H1 (cell line): ENCODE results near the gene NAA40. TPM values are rescaled to one million over a fixed set of nuclear protein-coding genes. Genes with fewer than 3 reads are reported as not detected.

ENCODE experiments used
- JUN ChIP-seq: IDR thresholded peaks from 2 replicates; pipeline ENCODE4 v1.6.1; 2011; ENCODE audit warnings: low read depth, mild to moderate bottlenecking, improper control_type of control experiment, low read length
- POLR2A ChIP-seq, 2 experiments: IDR thresholded peaks; 1 replicate in 1 of 2; 2 replicates in 1 of 2; pipeline ENCODE4 v1.6.1; 2011; ENCODE audit warnings: low read depth in 2 of 2, low read length in 2 of 2, mild to moderate bottlenecking in 2 of 2; ENCODE audit errors: control extremely low read depth in 1 of 2
- POLR2AphosphoS5 ChIP-seq: IDR thresholded peaks from 2 replicates; pipeline ENCODE4 v1.6.1; 2011; ENCODE audit warnings: low read depth, low read length
- SIN3A ChIP-seq, 2 experiments: IDR thresholded peaks in 1 of 2; conservative IDR thresholded peaks in 1 of 2; 2 replicates each; pipeline ENCODE4 v1.6.1; 2011 to 2012; ENCODE audit warnings: low read length in 2 of 2, improper control_type of control experiment in 1 of 2, low read depth in 1 of 2, mild to moderate bottlenecking in 1 of 2
- YY1 ChIP-seq: IDR thresholded peaks from 2 replicates; pipeline ENCODE4 v1.6.1; 2011; ENCODE audit warnings: low read depth, mild to moderate bottlenecking, low read length
- polyA plus RNA-seq, 7 experiments: library from polyadenylated mRNA; depleted of rRNA in 3 of 7; stranded (reverse) in 5 of 7; unstranded in 2 of 7; fragments of >200 nt in 5 of 7; fragments of 200-250 nt in 2 of 7; gene quantifications; 1 replicate in 5 of 7; 2 replicates in 1 of 7; 4 replicates in 1 of 7; pipeline versions ENCODE4 v1.2.1 to v1.2.3, GENCODE V29; 2011 to 2013; ENCODE audit warnings: missing spikeins in 2 of 7, mixed read lengths in 2 of 7
- total RNA-seq: library from RNA; stranded (reverse); fragmentation: NEBNext Ultra II Directional; extraction: Animal tissue kit (Norgen Biotek cat#: 25700); gene quantifications from 2 replicates; pipeline ENCODE4 v1.2.1, GENCODE V29; 2021
- TF ChIP-seq, protein P1 (sequence below): fragments of 300-600 bp; sonication (generic); IDR thresholded peaks from 2 replicates; pipeline ENCODE4 v1.7.1; 2012; ENCODE audit warnings: low read length, moderate library complexity, mild to moderate bottlenecking, inconsistent platforms; ENCODE audit not compliant: insufficient replicate concordance
- TF ChIP-seq, protein P2 (sequence below): IDR thresholded peaks from 2 replicates; pipeline ENCODE4 v1.6.1; 2012; ENCODE audit warnings: low read length, inconsistent platforms

Gene NAA40
- total and polyA plus RNA-seq, 2 of the 8 experiments (the other 6 are each of a cell fraction or from before 2014, with no cell fraction given), result 20.0 to 31.1 TPM

DNA sequence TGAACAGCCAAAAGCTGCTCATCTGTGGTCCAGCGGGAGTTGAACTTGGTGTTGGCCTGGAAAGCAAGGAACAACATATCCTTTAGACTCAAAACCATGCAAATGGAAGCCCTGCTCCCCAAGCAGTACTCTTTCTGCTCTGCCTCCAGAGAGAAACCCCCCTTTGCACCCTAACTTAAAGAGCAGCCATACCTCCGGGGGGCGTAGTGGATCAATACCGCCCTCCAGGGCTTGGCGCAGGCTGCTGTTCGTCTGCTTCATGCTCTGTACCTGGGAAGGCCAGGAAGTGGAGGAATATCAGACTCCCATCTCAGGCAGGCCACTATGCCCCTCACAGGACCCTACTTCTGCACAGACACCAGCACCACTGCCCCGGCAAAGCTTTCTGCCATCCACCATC lies 26.1 kb upstream of the NAA40 start (continued):
- TF ChIP-seq, protein P1, sequence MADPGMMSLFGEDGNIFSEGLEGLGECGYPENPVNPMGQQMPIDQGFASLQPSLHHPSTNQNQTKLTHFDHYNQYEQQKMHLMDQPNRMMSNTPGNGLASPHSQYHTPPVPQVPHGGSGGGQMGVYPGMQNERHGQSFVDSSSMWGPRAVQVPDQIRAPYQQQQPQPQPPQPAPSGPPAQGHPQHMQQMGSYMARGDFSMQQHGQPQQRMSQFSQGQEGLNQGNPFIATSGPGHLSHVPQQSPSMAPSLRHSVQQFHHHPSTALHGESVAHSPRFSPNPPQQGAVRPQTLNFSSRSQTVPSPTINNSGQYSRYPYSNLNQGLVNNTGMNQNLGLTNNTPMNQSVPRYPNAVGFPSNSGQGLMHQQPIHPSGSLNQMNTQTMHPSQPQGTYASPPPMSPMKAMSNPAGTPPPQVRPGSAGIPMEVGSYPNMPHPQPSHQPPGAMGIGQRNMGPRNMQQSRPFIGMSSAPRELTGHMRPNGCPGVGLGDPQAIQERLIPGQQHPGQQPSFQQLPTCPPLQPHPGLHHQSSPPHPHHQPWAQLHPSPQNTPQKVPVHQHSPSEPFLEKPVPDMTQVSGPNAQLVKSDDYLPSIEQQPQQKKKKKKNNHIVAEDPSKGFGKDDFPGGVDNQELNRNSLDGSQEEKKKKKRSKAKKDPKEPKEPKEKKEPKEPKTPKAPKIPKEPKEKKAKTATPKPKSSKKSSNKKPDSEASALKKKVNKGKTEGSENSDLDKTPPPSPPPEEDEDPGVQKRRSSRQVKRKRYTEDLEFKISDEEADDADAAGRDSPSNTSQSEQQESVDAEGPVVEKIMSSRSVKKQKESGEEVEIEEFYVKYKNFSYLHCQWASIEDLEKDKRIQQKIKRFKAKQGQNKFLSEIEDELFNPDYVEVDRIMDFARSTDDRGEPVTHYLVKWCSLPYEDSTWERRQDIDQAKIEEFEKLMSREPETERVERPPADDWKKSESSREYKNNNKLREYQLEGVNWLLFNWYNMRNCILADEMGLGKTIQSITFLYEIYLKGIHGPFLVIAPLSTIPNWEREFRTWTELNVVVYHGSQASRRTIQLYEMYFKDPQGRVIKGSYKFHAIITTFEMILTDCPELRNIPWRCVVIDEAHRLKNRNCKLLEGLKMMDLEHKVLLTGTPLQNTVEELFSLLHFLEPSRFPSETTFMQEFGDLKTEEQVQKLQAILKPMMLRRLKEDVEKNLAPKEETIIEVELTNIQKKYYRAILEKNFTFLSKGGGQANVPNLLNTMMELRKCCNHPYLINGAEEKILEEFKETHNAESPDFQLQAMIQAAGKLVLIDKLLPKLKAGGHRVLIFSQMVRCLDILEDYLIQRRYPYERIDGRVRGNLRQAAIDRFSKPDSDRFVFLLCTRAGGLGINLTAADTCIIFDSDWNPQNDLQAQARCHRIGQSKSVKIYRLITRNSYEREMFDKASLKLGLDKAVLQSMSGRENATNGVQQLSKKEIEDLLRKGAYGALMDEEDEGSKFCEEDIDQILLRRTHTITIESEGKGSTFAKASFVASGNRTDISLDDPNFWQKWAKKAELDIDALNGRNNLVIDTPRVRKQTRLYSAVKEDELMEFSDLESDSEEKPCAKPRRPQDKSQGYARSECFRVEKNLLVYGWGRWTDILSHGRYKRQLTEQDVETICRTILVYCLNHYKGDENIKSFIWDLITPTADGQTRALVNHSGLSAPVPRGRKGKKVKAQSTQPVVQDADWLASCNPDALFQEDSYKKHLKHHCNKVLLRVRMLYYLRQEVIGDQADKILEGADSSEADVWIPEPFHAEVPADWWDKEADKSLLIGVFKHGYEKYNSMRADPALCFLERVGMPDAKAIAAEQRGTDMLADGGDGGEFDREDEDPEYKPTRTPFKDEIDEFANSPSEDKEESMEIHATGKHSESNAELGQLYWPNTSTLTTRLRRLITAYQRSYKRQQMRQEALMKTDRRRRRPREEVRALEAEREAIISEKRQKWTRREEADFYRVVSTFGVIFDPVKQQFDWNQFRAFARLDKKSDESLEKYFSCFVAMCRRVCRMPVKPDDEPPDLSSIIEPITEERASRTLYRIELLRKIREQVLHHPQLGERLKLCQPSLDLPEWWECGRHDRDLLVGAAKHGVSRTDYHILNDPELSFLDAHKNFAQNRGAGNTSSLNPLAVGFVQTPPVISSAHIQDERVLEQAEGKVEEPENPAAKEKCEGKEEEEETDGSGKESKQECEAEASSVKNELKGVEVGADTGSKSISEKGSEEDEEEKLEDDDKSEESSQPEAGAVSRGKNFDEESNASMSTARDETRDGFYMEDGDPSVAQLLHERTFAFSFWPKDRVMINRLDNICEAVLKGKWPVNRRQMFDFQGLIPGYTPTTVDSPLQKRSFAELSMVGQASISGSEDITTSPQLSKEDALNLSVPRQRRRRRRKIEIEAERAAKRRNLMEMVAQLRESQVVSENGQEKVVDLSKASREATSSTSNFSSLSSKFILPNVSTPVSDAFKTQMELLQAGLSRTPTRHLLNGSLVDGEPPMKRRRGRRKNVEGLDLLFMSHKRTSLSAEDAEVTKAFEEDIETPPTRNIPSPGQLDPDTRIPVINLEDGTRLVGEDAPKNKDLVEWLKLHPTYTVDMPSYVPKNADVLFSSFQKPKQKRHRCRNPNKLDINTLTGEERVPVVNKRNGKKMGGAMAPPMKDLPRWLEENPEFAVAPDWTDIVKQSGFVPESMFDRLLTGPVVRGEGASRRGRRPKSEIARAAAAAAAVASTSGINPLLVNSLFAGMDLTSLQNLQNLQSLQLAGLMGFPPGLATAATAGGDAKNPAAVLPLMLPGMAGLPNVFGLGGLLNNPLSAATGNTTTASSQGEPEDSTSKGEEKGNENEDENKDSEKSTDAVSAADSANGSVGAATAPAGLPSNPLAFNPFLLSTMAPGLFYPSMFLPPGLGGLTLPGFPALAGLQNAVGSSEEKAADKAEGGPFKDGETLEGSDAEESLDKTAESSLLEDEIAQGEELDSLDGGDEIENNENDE, result no peak
- no peak for TF ChIP-seq SIN3A (conservative IDR thresholded peaks at IDR 0.05 in 1 of 2, IDR thresholded peaks at IDR 0.05 in 1 of 2; ENCODE audit: low read depth in 1 of 2, low read length in 2 of 2)
- TF ChIP-seq POLR2A (IDR thresholded peaks at IDR 0.05; ENCODE audit: control extremely low read depth in 1 of 2, low read depth in 2 of 2, low read length in 2 of 2), result no peak
- TF ChIP-seq JUN, result no peak
- TF ChIP-seq POLR2AphosphoS5, result peak; percentile 49; the same call in 1 of the 2 replicates
- TF ChIP-seq, protein P2, sequence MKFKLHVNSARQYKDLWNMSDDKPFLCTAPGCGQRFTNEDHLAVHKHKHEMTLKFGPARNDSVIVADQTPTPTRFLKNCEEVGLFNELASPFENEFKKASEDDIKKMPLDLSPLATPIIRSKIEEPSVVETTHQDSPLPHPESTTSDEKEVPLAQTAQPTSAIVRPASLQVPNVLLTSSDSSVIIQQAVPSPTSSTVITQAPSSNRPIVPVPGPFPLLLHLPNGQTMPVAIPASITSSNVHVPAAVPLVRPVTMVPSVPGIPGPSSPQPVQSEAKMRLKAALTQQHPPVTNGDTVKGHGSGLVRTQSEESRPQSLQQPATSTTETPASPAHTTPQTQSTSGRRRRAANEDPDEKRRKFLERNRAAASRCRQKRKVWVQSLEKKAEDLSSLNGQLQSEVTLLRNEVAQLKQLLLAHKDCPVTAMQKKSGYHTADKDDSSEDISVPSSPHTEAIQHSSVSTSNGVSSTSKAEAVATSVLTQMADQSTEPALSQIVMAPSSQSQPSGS, result no peak
- no peak for TF ChIP-seq YY1
